Nephron progenitor cell (in vitro differentiated cells): ENCODE data around the gene PRKX.

Experiments
- DNase-seq: peaks from one replicate; pipeline ENCODE4 v3.0.0; 2021
- H3K27ac Mint-ChIP-seq: 2 replicates; pipeline ENCODE4 v1.8.0; 2021; ENCODE audit warnings: mild to moderate bottlenecking, moderate library complexity, mixed read lengths
- H3K27me3 Mint-ChIP-seq: 2 replicates; pipeline ENCODE4 v1.8.0; 2021; ENCODE audit warnings: mild to moderate bottlenecking, low read depth, mixed read lengths; ENCODE audit not compliant: poor library complexity
- H3K36me3 Mint-ChIP-seq: 2 replicates; pipeline ENCODE4 v1.8.0; 2021; ENCODE audit warnings: low read depth, mixed read lengths
- H3K4me1 Mint-ChIP-seq: 2 replicates; pipeline ENCODE4 v1.8.0; 2021; ENCODE audit warnings: mixed read lengths
- H3K4me3 Mint-ChIP-seq: 2 replicates; pipeline ENCODE4 v1.8.0; 2021; ENCODE audit warnings: mild to moderate bottlenecking, moderate library complexity, mixed read lengths
- H3K9me3 Mint-ChIP-seq: 2 replicates; pipeline ENCODE4 v1.8.0; 2021; ENCODE audit warnings: mild to moderate bottlenecking, moderate library complexity, mixed read lengths
- TF ChIP-seq, protein P1 (sequence below): fragments of 200-600 bp; sonication (generic); IDR thresholded peaks from 2 replicates; pipeline ENCODE4 v1.5.0; 2021; ENCODE audit warnings: antibody characterized with exemption

The PRKX gene

DNA sequence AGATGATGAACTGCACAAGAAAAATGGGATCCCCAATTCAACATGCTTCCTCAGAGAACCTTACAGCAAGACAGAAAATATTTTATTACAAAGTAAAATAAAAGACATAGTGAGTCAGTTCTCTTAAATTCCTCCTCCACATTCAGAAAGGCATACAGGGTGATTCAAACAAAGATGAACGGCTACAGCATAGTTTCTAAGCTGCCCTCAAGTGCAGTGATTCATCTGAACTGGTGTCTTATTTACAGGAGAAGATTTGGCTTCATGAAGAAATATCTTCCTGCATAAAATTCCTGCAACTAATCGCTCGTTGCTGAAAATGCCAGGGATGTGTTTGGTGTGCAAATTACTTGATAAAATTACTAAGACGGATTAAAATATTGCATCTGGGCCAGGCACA, 103.6 kb downstream of the PRKX start:
- no peak overlapping the region for H3K4me3 Mint-ChIP-seq
- no peaks in the 10 kb centered on the region for H3K9me3 Mint-ChIP-seq
- no peaks in the 10 kb centered on the region for H3K27me3 Mint-ChIP-seq
- TF ChIP-seq, protein P1, sequence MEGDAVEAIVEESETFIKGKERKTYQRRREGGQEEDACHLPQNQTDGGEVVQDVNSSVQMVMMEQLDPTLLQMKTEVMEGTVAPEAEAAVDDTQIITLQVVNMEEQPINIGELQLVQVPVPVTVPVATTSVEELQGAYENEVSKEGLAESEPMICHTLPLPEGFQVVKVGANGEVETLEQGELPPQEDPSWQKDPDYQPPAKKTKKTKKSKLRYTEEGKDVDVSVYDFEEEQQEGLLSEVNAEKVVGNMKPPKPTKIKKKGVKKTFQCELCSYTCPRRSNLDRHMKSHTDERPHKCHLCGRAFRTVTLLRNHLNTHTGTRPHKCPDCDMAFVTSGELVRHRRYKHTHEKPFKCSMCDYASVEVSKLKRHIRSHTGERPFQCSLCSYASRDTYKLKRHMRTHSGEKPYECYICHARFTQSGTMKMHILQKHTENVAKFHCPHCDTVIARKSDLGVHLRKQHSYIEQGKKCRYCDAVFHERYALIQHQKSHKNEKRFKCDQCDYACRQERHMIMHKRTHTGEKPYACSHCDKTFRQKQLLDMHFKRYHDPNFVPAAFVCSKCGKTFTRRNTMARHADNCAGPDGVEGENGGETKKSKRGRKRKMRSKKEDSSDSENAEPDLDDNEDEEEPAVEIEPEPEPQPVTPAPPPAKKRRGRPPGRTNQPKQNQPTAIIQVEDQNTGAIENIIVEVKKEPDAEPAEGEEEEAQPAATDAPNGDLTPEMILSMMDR: no peak
- peaks cover 77% of the 10 kb centered on the region for H3K36me3 Mint-ChIP-seq
- no peak for DNase-seq
- no peak overlapping the region for H3K27ac Mint-ChIP-seq
- H3K4me1 Mint-ChIP-seq: peaks cover 4% of the 10 kb centered on the region

DNA sequence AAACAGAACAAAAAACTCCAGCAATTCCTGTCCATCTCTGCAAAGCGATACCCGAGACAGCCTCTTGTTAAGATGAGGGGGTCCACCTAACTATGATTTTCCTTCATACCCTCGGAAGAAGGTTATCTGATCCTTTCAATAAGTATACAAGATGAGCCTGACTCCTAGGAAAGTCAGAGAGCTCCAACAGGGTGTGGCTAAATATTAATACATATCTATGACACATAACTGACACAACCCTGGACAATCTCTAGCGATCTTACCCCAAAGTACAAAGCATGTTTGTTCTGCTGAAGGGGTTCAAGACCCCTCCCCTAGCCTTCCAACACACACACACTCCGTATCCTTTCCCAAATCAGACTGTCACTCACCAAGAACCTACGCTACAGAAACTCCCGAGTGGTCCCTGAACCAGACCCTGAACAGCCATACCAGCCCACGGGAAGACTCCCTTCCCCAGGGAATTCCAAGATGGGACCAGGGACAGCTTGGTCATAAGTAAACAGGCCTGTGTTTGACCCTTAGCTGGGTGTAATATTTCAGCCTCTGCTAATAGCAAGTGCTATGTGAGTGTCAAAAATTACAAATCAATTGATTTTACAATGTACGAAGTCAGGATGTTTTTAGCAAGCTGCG, 110.3 kb downstream of the PRKX start:
- peaks cover 4% of the 10 kb centered on the region for H3K9me3 Mint-ChIP-seq
- H3K27me3 Mint-ChIP-seq: peaks cover 2% of the 10 kb centered on the region
- H3K27ac Mint-ChIP-seq: peak overlapping the region; percentile 12
- DNase-seq: no peak
- TF ChIP-seq, protein P1: no peak
- peaks cover 27% of the 10 kb centered on the region for H3K36me3 Mint-ChIP-seq
- peak overlapping the region; percentile 6 for H3K4me3 Mint-ChIP-seq
- H3K4me1 Mint-ChIP-seq: peaks cover 38% of the 10 kb centered on the region

DNA sequence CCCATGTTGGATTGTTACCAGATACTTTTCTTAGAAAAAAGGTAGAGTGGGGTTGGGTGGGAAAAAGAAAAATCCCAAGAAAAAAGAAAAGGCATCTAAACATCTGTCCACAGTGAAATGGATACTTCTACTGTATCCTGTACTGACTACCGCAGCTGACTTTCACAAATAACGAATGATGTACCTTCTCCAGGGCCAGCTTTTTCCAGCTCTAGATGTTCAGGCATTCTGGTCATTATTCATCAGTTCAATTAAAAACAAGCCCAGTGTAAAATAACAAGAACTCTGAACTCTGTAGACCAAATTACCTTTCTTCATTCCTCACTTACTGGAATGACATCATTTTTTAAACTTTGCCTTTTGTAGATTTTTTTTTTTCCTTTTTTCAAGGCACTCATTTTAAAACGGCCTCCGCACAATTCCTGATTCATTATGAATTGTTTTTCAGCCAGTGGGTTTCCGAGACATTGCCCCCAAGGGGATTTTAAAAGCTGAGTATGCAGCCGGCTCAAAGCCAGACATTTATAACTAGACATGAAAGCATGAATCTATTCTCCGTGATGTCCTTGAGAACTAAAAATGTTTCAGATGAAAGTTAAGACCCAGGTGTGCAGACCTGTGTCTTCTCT, 113.5 kb downstream of the PRKX start:
- Mint-ChIP-seq H3K4me1 (peaks cover 35% of the 10 kb centered on the region), H3K27me3 (peaks cover 3% of the 10 kb centered on the region), H3K9me3 (peaks cover 13% of the 10 kb centered on the region), H3K4me3 (no peak overlapping the region), H3K27ac (peak overlapping the region; percentile 53), H3K36me3 (peaks cover 17% of the 10 kb centered on the region)
- DNase-seq: no peak
- TF ChIP-seq, protein P1: no peak

DNA sequence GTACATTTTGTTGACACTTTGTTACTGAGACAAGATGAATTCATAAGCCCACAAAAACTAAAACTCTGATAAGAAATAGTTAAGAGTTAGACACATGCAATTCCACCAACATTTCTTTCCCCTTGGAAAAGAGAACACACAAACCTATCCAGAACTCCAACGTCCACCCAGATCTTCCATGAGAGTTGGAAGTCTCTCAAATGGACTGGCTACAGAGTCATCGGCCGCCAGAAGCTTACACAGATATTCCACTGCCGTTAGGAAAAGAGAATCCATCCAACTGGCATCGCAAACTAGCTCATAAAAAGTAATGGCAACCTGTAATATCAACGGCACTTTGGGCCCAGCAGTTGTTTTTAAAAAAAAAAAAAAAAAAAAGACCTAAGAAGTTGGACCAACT, 114.7 kb downstream of the PRKX start:
- H3K9me3 Mint-ChIP-seq: peaks cover 13% of the 10 kb centered on the region
- H3K4me3 Mint-ChIP-seq: no peak overlapping the region
- peaks cover 15% of the 10 kb centered on the region for H3K36me3 Mint-ChIP-seq
- peaks cover 23% of the 10 kb centered on the region for H3K4me1 Mint-ChIP-seq
- TF ChIP-seq, protein P1: no peak
- H3K27ac Mint-ChIP-seq: no peak overlapping the region
- no peak for DNase-seq
- peaks cover 3% of the 10 kb centered on the region for H3K27me3 Mint-ChIP-seq

DNA sequence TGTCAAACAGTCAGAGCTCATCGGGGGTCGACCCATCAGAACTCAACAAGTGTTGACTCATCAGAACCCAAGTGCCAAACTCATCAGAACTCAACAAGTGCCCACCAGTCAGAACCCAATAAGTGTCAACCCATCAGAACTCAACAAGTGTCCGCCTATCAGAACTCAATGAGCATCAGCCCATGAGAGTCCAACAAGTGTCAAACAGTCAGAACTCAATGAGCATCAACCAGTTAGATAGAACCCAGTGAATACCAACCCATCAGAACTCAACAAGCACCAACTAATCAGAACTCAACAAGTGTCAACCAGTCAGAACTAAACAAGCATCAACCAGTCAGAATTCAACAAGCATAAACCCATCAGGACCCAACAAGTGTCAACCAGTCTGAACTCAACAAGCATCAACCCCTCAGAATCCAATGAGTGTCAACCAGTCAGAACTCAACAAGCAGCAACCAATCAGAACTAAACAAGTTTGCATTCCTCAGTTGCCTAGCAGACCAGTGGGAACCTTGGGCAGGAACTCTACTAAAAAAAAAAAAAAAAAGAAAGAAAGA, 115.3 kb downstream of the PRKX start:
- TF ChIP-seq, protein P1: no peak
- no peak overlapping the region for H3K27ac Mint-ChIP-seq
- peaks cover 15% of the 10 kb centered on the region for H3K36me3 Mint-ChIP-seq
- H3K27me3 Mint-ChIP-seq: peaks cover 3% of the 10 kb centered on the region
- H3K4me1 Mint-ChIP-seq: peaks cover 17% of the 10 kb centered on the region
- no peak for DNase-seq
- no peak overlapping the region for H3K4me3 Mint-ChIP-seq
- H3K9me3 Mint-ChIP-seq: peaks cover 13% of the 10 kb centered on the region
